ENCODE measurements around the gene HMGN3. TPM values are rescaled to one million over a fixed set of nuclear protein-coding genes. Genes with fewer than 3 reads are reported as not detected.

The HMGN3 gene
- total and polyA plus RNA-seq, 2 donors (not counting 3 experiments of a cell fraction or from before 2014, with no cell fraction given): 40.1 to 75.1 TPM

GRCh38 chr6:79250107-79250514 is 15.6 kb upstream of the HMGN3 start:
- H2AFZ ChIP-seq (ENCODE audit: low read depth, low read length): no peak overlapping the region
- POLR2A ChIA-PET: no interaction called here
- H3K4me2 ChIP-seq (ENCODE audit: insufficient read depth, low read length): no peak overlapping the region
- TF ChIP-seq MYC (IDR thresholded peaks at IDR 0.05; ENCODE audit: low read depth, low read length) (no peak), EZH2 (IDR thresholded peaks at IDR 0.05; ENCODE audit: borderline replicate concordance, low read depth, low read length, severe bottlenecking) (no peak), FOS (IDR thresholded peaks at IDR 0.05; ENCODE audit: borderline replicate concordance, insufficient read depth, low read length) (no peak), POLR2A (IDR thresholded peaks at IDR 0.05; ENCODE audit: low read depth, low read length) (no peak), MAX (IDR thresholded peaks at IDR 0.05; ENCODE audit: insufficient read depth, insufficient read length) (no peak), POLR2AphosphoS5 (IDR thresholded peaks at IDR 0.05; ENCODE audit: insufficient read depth, low read depth, low read length) (no peak), JUN (IDR thresholded peaks at IDR 0.05; ENCODE audit: borderline replicate concordance, insufficient read depth, insufficient read length, low read depth) (no peak), CTCF (IDR thresholded peaks at IDR 0.05; ENCODE audit: extremely low read depth in 1 of 2, insufficient read depth in 1 of 2, low read depth in 1 of 2, low read length in 2 of 2) (no peak), GATA2 (IDR thresholded peaks at IDR 0.05; ENCODE audit: insufficient read depth, insufficient read length, low read depth, low read length) (no peak)
- FAIRE-seq (no peak), DNase-seq (ENCODE audit: low read depth, low spot score) (no peak)
- no peaks in the 10 kb centered on the region for H3K27me3 ChIP-seq (ENCODE audit: control insufficient read depth in 2 of 2, insufficient read depth in 2 of 2, low read length in 2 of 2)
- BruUV-seq (replicated peaks): no TSS peak
- CTCF ChIA-PET: interaction anchor here (1.1 kb wide), 1 partner anchor 13 kb away, joined by 3 read pairs; no protein-coding TSS in a partner anchor
- no peaks in the 10 kb centered on the region for H3K9me3 ChIP-seq (replicated peaks; ENCODE audit: control insufficient read depth, insufficient read depth, low read length)
- no peaks in the 10 kb centered on the region for H3K79me2 ChIP-seq (ENCODE audit: control insufficient read depth, insufficient read depth, low read length)
- intact Hi-C loops (cut with micrococcal nuclease) (loop anchor here (5.0 kb wide), 1 partner anchor 217 kb away; no protein-coding TSS in a partner anchor), dilution Hi-C loops (cut with MboI; ENCODE audit: extremely low pct_ligation_motif_present, low sequenced_read_pairs) (no loop called here)
- no peak overlapping the region for H3K27ac ChIP-seq (ENCODE audit: insufficient read depth, low read depth, low read length)
- no peaks in the 10 kb centered on the region for H3K9me1 ChIP-seq (replicated peaks; ENCODE audit: control insufficient read depth, extremely low read depth, insufficient read depth, low read length)
- H3K36me3 ChIP-seq (ENCODE audit: control insufficient read depth in 2 of 2, extremely low read depth in 1 of 2, insufficient read depth in 2 of 2, low read length in 2 of 2): no peaks in the 10 kb centered on the region
- no peaks in the 10 kb centered on the region for H4K20me1 ChIP-seq (replicated peaks; ENCODE audit: control insufficient read depth, extremely low read depth, insufficient read depth, low read length)
- no peaks in the 10 kb centered on the region for H3K4me1 ChIP-seq (ENCODE audit: control insufficient read depth, extremely low read depth, insufficient read depth, low read length)
- no peak overlapping the region for H3K4me3 ChIP-seq (replicated peaks in 1 of 3; ENCODE audit: insufficient read depth in 1 of 3, low read depth in 1 of 3, low read length in 3 of 3)
- no peak overlapping the region for H3K9ac ChIP-seq (replicated peaks; ENCODE audit: extremely low read depth, insufficient read depth, low read length)
